ENCODE results near the gene RMND5B.
A peak's percentile ranks its signal among the peaks of the same experiment; 100 is the strongest.
"Not testable (repeated sequence)": the region's sequence is repeated elsewhere in the genome, so short reads cannot be mapped to it uniquely, and the experiment has no call there.

RMND5B gene

DNA sequence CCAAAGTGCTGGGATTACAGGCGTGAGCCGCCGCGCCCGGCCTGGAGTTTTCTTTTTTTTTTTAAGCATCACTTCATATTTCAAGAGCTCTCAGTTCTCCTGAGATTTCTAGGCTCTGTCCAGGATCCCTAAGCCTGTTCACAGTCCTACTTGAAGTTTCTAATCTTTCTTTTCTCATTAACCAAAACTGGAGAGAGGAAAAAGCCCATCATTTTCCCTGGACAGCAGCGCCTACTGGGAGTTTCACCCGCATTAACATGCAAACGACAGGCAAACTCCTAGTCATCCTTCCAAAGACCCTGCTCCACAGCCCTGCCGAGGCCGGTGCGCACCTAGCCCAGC is 609 bp upstream of the RMND5B start:
- not testable (repeated sequence) for DNase-seq (ENCODE audit: low spot score)

DNA sequence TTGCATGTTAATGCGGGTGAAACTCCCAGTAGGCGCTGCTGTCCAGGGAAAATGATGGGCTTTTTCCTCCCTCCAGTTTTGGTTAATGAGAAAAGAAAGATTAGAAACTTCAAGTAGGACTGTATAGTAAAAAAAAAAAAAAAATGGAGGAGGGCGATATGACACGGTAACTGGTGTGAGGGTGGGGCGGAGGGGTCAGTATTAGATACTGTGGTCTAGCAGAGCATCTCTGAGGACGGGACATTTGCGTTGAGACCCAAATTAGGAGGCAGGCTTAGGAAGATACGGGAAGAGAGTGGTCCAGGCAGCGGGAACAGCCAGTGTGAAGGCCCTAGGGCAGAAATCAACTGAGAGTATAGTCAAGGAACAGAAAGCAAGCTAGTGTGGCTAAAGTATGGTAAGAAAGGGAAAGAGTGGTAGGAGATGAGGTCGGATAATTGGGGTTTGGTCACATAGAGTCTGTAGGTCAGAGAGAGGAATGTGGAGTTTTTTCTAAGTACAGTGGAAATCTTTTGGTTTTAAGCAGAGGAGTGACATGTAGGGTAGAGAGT is 707 bp downstream of the RMND5B start:
- no peak for DNase-seq (ENCODE audit: low spot score)

DNA sequence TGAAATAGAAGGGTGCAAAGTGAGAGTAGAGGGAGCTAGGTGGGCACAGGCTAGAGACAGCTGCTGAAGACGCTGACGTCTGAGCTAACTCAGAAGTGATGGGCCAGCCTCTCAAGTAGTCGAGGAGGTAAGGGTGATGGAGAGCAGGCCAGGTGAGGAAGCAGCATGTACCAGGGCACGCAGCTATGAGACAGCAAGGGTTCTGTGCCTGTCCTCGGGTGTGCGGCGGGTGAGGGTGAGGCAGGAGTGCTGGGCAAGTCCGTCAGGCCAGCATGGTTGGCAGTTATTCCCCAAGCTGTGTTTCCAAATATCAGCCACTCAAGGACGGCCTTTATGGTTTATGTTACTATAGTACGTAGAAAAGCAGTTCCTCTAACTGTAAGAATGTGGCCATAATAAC is 6.2 kb downstream of the RMND5B start:
- no peak for DNase-seq (ENCODE audit: low spot score)

GRCh38 chr5:178137991-178138390 is 7.2 kb downstream of the RMND5B start:
- no peak for DNase-seq (ENCODE audit: low spot score)

DNA sequence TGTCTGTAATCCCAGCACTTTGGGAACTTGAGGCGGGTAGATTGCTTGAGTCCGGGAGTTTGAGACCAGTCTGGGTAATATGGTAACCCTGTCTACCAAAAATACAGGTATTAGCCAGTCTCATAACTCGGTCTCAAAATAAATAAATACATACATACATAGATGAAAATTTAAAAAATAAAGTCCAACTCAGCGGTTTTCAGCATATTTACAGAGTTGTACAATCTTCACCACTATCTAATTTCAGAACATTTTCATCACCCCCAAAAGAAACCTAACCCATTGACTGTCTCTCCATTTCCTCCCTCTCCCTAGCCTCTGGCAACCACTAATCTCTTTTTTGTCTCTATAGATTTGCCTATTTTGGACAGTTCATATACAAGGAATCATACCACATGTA is 10.7 kb downstream of the RMND5B start:
- DNase-seq (ENCODE audit: low spot score): no peak

DNA sequence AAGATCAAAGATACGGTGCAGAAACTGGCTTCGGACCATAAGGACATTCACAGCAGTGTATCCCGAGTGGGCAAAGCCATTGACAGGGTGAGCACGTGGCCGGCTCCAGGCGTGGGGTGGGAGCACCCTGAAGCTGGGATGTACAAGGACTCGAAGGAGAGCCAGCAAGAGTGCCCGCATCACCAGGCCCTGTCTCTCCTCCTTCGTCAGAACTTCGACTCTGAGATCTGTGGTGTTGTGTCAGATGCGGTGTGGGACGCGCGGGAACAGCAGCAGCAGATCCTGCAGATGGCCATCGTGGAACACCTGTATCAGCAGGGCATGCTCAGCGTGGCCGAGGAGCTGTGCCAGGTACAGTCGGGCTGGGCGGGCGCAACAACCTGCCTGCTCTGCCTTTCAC is 11.8 kb downstream of the RMND5B start:
- DNase-seq (ENCODE audit: low spot score): no peak

DNA sequence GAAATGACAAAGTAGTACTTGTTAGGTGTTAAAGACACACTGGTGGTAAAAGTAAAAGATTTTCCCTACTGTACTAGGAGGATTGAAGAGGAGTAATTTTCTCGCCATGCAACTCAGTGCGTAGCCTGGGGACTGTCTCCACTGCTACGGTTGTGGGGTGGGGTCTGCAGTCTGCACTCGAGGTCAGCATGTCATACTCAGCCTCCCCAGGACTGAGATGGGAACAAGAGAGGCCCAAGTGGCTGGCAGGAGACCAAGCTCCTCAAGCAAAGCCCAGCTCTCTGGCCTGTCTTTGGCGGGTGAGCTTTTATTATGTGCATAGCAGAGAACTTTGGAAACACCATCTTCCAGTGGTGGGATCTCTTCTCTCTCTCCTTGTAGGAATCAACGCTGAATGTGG is 12.4 kb downstream of the RMND5B start:
- DNase-seq (ENCODE audit: low spot score): no peak

DNA sequence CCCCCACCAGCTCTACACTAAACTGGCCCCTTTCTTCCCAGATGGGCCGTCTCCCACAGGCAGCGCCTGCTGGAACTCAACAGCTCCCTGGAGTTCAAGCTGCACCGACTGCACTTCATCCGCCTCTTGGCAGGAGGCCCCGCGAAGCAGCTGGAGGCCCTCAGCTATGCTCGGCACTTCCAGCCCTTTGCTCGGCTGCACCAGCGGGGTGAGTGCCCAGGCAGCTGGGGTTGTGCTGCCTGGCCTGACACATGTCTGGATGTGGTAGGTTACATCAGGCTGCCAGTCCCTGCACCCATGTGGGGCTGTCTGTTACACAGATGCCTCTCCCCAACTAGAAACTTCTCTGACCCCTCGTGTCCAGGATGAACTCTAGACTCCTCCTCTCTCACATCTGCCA is 13.1 kb downstream of the RMND5B start:
- no peak for DNase-seq (ENCODE audit: low spot score)

DNA sequence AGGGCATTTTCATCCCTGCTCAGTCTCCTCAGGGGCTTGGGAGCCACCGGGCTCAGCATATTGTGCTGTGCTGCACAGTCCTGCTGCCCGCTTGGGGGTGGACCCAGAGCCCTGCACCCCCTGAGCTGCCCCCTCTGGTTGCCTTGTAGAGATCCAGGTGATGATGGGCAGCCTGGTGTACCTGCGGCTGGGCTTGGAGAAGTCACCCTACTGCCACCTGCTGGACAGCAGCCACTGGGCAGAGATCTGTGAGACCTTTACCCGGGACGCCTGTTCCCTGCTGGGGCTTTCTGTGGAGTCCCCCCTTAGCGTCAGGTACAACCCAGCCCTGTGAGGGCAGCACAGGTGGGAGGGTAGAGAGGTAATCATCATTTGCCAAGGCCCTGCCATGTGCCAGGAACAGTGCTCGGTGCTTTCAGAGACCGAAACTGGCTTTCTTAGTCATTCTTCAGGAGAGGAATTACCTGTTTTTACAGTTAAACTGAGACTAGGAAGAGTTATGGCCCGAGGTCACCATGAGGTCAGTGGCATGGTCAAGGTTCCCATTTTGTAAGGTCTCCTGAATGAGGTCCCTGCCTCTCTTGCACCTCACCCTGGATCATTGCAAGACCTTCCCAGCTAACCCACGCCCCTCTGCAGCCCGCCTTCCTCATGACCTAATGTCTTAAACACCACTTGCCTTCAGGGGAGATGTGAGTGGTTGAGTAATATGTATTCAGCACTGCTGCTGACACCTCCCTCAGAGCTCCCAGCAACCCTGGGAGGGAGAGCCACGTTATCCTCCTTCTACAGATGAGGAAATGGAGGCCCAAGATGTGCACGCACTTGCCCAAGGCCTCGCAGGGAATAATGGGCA is 15.4 kb downstream of the RMND5B start:
- peak; percentile 71 for DNase-seq (ENCODE audit: low spot score)

GRCh38 chr5:178147406-178147805 is 16.6 kb downstream of the RMND5B start:
- no peak for DNase-seq (ENCODE audit: low spot score)

DNA sequence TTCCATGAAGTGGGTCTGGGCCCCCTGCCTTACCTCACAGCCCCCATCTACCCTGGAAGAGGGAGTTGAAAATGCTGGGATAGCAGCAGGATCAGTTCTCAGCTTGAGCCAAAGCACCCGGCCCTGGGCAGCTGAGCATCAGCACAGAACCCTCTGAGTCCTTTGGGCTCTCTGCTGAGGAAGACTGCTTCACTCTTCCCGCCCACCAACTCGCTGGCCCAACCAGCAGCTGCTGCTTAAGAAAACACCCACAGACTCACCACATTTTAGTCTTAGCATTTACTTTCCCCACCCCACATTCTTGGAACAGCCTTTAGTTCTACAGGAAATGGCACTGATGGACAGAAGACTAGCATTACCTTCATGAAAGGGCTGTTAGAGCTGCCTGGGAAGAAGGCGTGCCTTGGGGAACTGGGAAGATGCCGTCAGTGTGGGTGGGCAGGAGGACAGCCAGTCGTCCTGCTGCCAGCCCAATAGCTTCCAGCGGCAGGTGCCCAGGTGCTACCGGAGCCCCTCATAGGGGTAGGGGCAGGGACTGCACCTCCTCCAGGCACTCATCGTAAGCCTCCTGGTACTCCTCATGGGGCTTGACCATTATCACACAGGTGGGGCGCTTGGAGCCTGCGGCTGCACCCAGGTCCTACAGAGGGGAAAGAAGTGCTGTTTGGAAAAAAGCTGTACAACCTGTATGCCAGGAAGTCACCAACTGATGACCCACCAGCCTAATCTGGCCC is 18.6 kb downstream of the RMND5B start:
- no peak for DNase-seq (ENCODE audit: low spot score)

DNA sequence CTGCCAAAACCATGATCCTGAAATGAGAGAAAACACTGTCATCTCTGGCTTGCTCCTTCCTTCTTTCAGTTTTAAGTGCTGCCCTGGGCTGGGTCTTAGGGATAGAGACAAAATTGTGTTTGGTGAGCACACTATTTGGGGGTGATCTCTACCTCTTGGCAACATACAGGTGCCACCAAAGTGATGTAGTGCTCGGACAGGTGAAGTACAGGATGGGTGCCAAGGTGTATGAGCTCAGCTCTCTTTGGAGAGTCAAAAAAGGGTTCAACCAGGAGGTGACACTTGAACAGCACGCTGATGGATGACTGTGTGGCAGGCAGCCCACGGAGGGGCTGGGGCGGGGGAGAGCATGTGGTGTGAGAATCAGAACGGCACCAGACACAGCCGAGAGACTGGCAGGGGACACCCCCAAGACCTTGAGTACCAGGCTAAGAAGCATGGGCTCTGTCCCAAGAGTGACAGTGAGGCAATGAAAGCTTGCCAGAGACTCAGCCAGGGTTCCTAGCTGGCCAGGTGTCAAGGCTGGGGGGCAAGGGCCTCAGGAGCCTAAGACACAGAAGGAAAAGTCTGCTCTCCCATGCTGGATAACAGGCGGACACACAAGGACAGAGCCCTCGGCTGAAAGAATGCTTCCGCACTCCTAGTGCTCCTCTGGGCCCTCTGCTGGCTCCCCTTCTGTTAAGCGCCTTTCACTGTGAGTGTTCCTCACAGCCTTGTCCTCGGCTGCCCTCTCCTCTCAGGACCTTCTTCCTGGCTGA is 20.3 kb downstream of the RMND5B start:
- DNase-seq (ENCODE audit: low spot score): no peak

GRCh38 chr5:178152491-178153444 is 22.0 kb downstream of the RMND5B start:
- DNase-seq (ENCODE audit: low spot score): no peak

- peak; percentile 98 for DNase-seq (ENCODE audit: low spot score)
Observed at GRCh38 chr5:178153530-178154340, 22.9 kb downstream of the RMND5B start, which contains the start of gene NHP2. Gene NHP2, minus strand, starts transcription at chr5:178153885. Its CDS starts 68 bp downstream, at chr5:178153817.

GRCh38 chr5:178155065-178155464 is 24.3 kb downstream of the RMND5B start:
- DNase-seq (ENCODE audit: low spot score): no peak

- no peak for DNase-seq (ENCODE audit: low spot score)
Observed at GRCh38 chr5:178160176-178160575, 29.4 kb downstream of the RMND5B start.

DNA sequence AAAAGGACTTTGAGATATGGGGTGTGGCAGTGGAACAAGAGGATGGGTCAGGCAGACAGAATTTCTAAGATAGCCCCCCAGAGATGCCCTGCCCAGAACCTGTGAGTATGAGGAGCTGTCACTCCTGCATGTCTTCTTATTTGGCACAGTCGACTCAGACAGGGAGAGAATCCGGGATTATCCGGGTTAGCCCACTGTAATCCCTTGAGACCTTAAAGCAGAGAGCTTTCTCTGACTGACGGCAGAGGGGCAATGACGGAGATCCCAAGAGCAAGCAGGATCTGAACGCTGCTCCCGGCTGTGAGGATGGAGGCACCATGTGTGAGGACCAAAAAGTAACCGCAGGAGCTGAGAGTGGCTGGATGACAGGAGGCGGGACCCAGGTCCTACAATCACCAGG is 31.7 kb downstream of the RMND5B start:
- no peak for DNase-seq (ENCODE audit: low spot score)

- peak; percentile 87 for DNase-seq (ENCODE audit: low spot score)
Observed at GRCh38 chr5:178163772-178164735, 33.2 kb downstream of the RMND5B start.

DNA sequence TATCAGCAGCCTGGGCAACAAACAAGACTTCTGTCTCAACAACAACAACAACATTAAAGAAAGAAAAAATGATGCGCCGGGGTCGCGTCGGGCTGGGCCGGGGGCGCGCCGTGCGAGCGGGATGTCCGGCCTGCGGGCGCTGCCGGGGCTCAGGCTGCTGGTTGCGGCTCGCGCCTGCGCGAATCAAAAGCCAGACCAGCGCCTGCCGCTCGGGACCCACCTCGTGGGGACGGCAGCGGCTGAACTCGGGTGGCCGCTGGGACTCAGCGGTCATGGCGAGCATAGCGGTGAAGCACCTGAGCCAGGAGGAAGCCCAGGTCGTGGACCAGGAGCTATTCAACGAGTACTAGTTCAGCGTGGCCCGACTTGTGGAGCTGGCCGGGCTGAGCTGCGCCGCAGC is 34.8 kb downstream of the RMND5B start:
- DNase-seq (ENCODE audit: low spot score): no peak
